GM19025 (cell line): Measurements from ENCODE around the gene FBXL4.

ENCODE experiments used
- ATAC-seq: cut with Tn5 transposase; IDR thresholded peaks from one replicate; pipeline ENCODE4 v1.9.1; 2021; ENCODE audit warnings: mild to moderate bottlenecking, low read depth, moderate library complexity; ENCODE audit not compliant: unreplicated experiment

Gene FBXL4

GRCh38 chr6:98828941-98829411, 118.8 kb downstream of the FBXL4 start:
- no peak for ATAC-seq

GRCh38 chr6:98828211-98828788, 119.4 kb downstream of the FBXL4 start:
- ATAC-seq = no peak

DNA sequence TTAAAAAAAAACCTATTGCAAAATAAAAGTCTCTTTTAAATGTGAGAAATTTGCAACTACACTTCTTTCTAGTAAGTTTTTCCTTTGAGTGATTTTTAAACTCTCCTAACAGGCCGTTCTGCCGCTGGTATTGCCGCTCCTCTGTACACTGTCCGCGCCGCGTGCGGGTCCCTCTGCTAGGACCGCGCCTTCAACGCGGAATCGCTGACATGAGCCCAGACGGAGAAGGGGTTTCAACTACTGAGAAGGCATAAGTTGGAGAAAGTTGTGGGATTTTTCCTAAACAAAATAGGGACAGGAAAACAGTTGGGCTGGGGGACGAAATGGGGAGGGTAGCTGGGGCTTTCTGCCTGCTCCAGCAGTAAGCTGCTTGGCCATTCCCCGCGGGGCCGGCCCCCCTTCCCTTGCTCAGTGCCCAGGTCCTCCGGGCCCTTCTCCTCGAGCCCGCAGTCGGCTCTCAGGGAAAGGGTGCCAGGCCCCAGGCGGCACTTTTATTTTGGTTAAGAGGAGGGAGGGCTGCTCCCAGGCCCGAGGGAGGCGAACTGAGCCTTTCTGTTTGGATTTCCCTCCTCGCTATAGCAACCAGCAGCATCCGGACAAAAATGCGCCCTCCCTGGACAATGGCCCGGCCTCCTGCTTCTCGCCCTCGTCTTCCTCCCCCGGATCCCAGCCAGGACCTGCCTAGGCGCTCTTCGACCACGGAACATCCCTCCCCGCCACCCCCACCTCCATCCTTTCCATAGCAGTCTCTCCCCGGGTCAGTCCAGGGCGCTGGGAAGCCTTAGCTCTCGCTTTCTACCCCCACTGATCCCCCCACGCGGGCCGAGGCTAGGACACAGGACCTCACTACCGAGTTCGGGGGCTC, 120.2 kb downstream of the FBXL4 start:
- ATAC-seq = no peak

GRCh38 chr6:98825600-98826230, 122.0 kb downstream of the FBXL4 start:
- no peak for ATAC-seq

GRCh38 chr6:98824902-98825599, 122.7 kb downstream of the FBXL4 start:
- ATAC-seq = no peak

DNA sequence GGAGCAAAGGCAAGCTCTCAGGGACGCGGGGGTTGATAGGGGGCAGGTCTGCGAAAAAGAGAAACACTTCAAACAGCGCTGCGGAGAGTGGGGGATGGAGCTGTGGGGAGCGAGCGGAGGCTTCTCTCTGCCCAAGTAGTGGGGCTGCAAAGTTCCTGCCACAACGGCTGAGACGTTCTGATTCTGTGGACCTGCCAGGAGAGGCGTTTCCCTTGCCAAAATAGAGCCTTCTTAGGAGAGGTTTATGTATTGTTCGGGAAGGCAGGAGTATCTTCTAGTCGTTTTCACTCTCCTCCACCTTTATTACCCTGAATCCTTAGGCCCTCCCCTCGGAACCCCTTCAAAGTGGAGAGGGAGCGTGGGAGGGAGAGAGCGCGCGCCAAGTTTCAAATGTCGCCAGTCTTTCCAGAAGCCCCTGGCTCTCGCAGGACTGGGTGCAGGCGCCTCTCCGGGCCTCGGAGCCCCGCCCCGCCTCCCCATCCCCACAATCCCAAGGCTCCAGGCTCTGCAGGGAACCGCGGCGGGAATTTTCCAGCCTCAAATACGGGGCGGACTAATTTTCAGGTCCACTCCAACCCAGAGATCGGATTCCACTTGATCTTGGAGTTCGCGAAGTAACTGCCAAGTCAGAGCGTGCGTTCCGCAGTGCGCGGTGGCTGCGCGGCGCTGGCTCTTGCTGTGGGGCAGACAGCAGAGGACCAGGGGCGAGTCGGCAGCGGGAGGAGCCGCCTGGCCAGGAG, 123.4 kb downstream of the FBXL4 start:
- no peak for ATAC-seq

DNA sequence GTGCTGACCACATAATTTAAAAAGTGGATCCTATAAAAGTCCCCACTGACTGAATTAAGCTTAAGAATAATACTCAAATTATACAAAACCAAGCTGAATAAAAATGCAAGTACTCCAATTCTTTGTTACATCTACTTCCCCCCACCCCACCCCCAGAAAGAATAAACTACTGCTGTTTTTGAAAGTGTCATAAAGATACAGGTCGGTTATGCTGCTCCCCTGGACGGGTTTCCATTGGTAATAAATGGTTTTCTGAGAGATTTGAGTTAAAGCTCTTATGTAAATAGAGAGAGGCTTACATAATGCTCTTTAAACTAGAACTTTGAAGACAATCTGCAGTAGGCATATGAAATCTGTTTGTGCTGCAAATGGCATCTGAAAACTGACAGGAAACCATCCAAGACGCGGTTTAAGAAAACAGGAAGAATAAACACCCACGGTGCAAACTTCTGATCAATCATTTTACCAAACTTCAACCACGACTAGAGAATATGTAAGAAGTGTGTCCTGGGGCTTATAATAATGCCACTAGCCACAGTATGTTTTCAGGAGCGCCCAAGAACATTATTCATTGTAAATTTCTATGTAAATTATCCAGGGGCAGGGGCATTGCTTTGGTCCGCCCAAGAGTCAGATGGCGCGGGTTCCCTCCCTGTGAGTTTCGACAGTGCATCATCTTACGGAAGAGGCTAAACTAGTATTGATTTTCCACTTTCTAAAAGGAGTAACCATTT, 124.2 kb downstream of the FBXL4 start:
- ATAC-seq = no peak

- ATAC-seq = no peak
Measured at GRCh38 chr6:98821756-98822405, 125.9 kb downstream of the FBXL4 start.
